ENCODE data around the gene DNAAF5.

Gene DNAAF5

GRCh38 chr7:835021-835420, 108.5 kb downstream of the DNAAF5 start:
- no peak for DNase-seq (ENCODE audit: low read depth)

- no peak for DNase-seq (ENCODE audit: low read depth)
Measured at GRCh38 chr7:835485-836401, 109.2 kb downstream of the DNAAF5 start.
